ENCODE results near the gene KCNC2.

GRCh38 chr12:75135026-75135425 is 74.6 kb downstream of the KCNC2 start:
- TF ChIP-seq CTCF (IDR thresholded peaks at IDR 0.05) (no peak), POLR2A (IDR thresholded peaks at IDR 0.05) (no peak), POLR2AphosphoS5 (IDR thresholded peaks at IDR 0.05) (no peak)
